HepG2 (cell line): ENCODE data around the gene PRKCE. TPM values are rescaled to one million over a fixed set of nuclear protein-coding genes. Genes with fewer than 3 reads are reported as not detected.

Source experiments
- ATAC-seq: fragments of 200-7000 bp; cut with Tn5 transposase; 3 replicates; pipeline ENCODE4 v1.9.1; 2020; ENCODE audit warnings: mild to moderate bottlenecking, moderate library complexity
- BruUV-seq: library from RNA; stranded (reverse); fragments of 400-500 nt; replicated peaks from 2 replicates; lab custom pipeline; 2021; lab: Mats Ljungman, UMichigan
- CTCF ChIA-PET: fragments of 300-600 bp; formaldehyde crosslinking; extraction: SDS; loops from one replicate; lab custom pipeline; 2021; ENCODE audit warnings: low total read pairs, inconsistent platforms, low intra/inter-chr PET ratio; lab: Yijun Ruan, JAX
- POLR2A ChIA-PET: fragments of 350-600 bp; sonication (Branson Sonifier 250); formaldehyde crosslinking; loops from one replicate; lab custom pipeline; 2020; ENCODE audit warnings: antibody characterized with exemption, inconsistent platforms; lab: Yijun Ruan, JAX
- DNase-seq: peaks from one replicate; pipeline ENCODE4 v3.0.0-alpha.2; 2015; ENCODE audit warnings: low spot score
- FAIRE-seq: peaks from 3 replicates; lab custom pipeline; 2011; peaks lifted over from hg19 to GRCh38; lab: Jason Lieb, UNC
- H2AFZ ChIP-seq: one replicate; pipeline ENCODE4 v1.6.1; 2011; ENCODE audit warnings: low read length, inconsistent platforms
- H3K27ac ChIP-seq: fragments of 300-600 bp; 3 replicates; pipeline ENCODE4 v1.8.0; 2011; ENCODE audit warnings: mixed run types, mild to moderate bottlenecking, mixed read lengths, low read length, inconsistent platforms; ENCODE audit not compliant: insufficient read depth; ENCODE audit errors: extremely low read length
- H3K27me3 ChIP-seq, 2 experiments: fragments of 200-600 bp in 1 of 2; 2 replicates in 1 of 2; 3 replicates in 1 of 2; pipeline versions ENCODE4 v1.6.0 to v1.8.0; 2011; ENCODE audit warnings: low read length in 2 of 2, mild to moderate bottlenecking in 2 of 2, moderate library complexity in 2 of 2, inconsistent platforms in 1 of 2; ENCODE audit not compliant: insufficient read depth in 2 of 2, control insufficient read depth in 1 of 2
- H3K36me3 ChIP-seq, 2 experiments: fragments of 200-600 bp in 1 of 2; replicated peaks in 1 of 2; 2 replicates in 1 of 2; 3 replicates in 1 of 2; pipeline versions ENCODE4 v1.5.1 to v1.8.0; 2011; ENCODE audit warnings: low read length in 2 of 2, inconsistent platforms in 1 of 2; ENCODE audit not compliant: insufficient read depth in 2 of 2, control insufficient read depth in 1 of 2
- H3K4me1 ChIP-seq: 2 replicates; pipeline ENCODE4 v1.5.1; 2012; ENCODE audit warnings: low read length, inconsistent platforms; ENCODE audit not compliant: insufficient read depth
- H3K4me2 ChIP-seq: 2 replicates; pipeline ENCODE4 v1.6.0; 2011; ENCODE audit warnings: low read depth, low read length, inconsistent platforms
- H3K4me3 ChIP-seq, 3 experiments: fragments of 200-600 bp in 1 of 3; sonication (generic), shearing (Covaris generic) in 1 of 3; replicated peaks in 1 of 3; 2 replicates each; pipeline ENCODE4 v1.5.1; 2011 to 2016; ENCODE audit warnings: low read length in 3 of 3, inconsistent platforms in 2 of 3, low read depth in 2 of 3, mild to moderate bottlenecking in 2 of 3, control low read depth in 1 of 3, mixed read lengths in 1 of 3; ENCODE audit not compliant: insufficient read depth in 1 of 3
- H3K79me2 ChIP-seq: one replicate; pipeline ENCODE4 v1.6.1; 2011; ENCODE audit warnings: low read length, inconsistent platforms; ENCODE audit not compliant: insufficient read depth
- H3K9ac ChIP-seq: 2 replicates; pipeline ENCODE4 v1.6.0; 2011; ENCODE audit warnings: mild to moderate bottlenecking, low read depth, low read length, inconsistent platforms; ENCODE audit not compliant: insufficient read depth
- H3K9me3 ChIP-seq: 2 replicates; pipeline ENCODE4 v1.5.1; 2012; ENCODE audit warnings: mild to moderate bottlenecking, low read length
- H4K20me1 ChIP-seq: 2 replicates; pipeline ENCODE4 v1.6.0; 2011; ENCODE audit warnings: inconsistent platforms, mild to moderate bottlenecking, low read length, moderate library complexity; ENCODE audit not compliant: insufficient read depth
- GATAD1 ChIP-seq: IDR thresholded peaks from 2 replicates; pipeline ENCODE4 v1.6.1; 2016; ENCODE audit warnings: missing genetic modification reagents, missing compliant biosample characterization
- KLF11 ChIP-seq: IDR thresholded peaks from 2 replicates; pipeline ENCODE4 v1.6.1; 2016; ENCODE audit warnings: missing compliant biosample characterization
- TAF15 ChIP-seq: fragments of 200-400 bp; formaldehyde crosslinking; IDR thresholded peaks from one replicate; pipeline ENCODE4 v1.6.1; 2018; ENCODE audit warnings: mild to moderate bottlenecking, low read depth, low read length; ENCODE audit not compliant: poor library complexity, severe bottlenecking
- ZNF180 ChIP-seq: sonication (generic); formaldehyde crosslinking; IDR thresholded peaks from 2 replicates; pipeline ENCODE4 v1.4.0; 2020; ENCODE audit warnings: low read depth, missing genetic modification reagents, borderline replicate concordance
- ZNF3 ChIP-seq: IDR thresholded peaks from 2 replicates; pipeline ENCODE4 v1.7.0; 2017; ENCODE audit warnings: inconsistent platforms
- ZNF569 ChIP-seq: sonication (generic); formaldehyde crosslinking; IDR thresholded peaks from 2 replicates; pipeline ENCODE4 v1.5.0; 2020; ENCODE audit warnings: mild to moderate bottlenecking, missing genetic modification reagents, moderate library complexity, borderline replicate concordance
- ZNF614 ChIP-seq: IDR thresholded peaks from 2 replicates; pipeline ENCODE4 v1.6.1; 2018; ENCODE audit warnings: missing biosample characterization, missing genetic modification reagents, inconsistent platforms, borderline replicate concordance
- ZSCAN30 ChIP-seq: sonication (generic); formaldehyde crosslinking; IDR thresholded peaks from 2 replicates; pipeline ENCODE4 v1.5.0; 2020; ENCODE audit warnings: mild to moderate bottlenecking, missing genetic modification reagents
- WGBS: methylation state at CpG from one replicate; pipeline ENCODE4 v1.1.6; 2017; ENCODE audit warnings: low lambda C conversion rate; 5-methylcytosine and 5-hydroxymethylcytosine counted together
- in situ Hi-C: cut with HindIII; loops from 2 replicates; pipeline ENCODE4 v1.10.0; 2017; ENCODE audit warnings: low pct_unique_long_range_greater_than_20kb; ENCODE audit not compliant: extremely low pct_ligation_motif_present
- intact Hi-C: fragments of 100-400 bp; cut with micrococcal nuclease; formaldehyde crosslinking; loops from one replicate; pipeline ENCODE4 v1.10.0; 2022; ENCODE audit not compliant: unreplicated experiment
- polyA plus RNA-seq, 8 experiments: library from polyadenylated mRNA; depleted of rRNA in 3 of 8; stranded (reverse) in 7 of 8; unstranded in 1 of 8; fragments of >200 nt; fragmentation: Illumina TruSeq in 4 of 8; extraction: Trizol in 4 of 8; gene quantifications; 2 replicates each; pipeline versions ENCODE4 v1.2.1 to v1.2.3, GENCODE V29; 2011 to 2016; ENCODE audit warnings: low read depth in 4 of 8, missing spikeins in 1 of 8, mixed read lengths in 1 of 8; ENCODE audit not compliant: insufficient read depth in 1 of 8
- total RNA-seq, 5 experiments: library from RNA; depleted of rRNA; stranded (reverse); fragments of >200 nt; fragmentation: Illumina TruSeq; extraction: Trizol; gene quantifications; 2 replicates each; pipeline ENCODE4 v1.2.3, GENCODE V29; 2016; ENCODE audit warnings: low read depth in 1 of 5

Gene PRKCE
- total and polyA plus RNA-seq, 2 of the 13 experiments (the other 11 are each of a cell fraction or from before 2014, with no cell fraction given) = 1.0 to 3.9 TPM

DNA sequence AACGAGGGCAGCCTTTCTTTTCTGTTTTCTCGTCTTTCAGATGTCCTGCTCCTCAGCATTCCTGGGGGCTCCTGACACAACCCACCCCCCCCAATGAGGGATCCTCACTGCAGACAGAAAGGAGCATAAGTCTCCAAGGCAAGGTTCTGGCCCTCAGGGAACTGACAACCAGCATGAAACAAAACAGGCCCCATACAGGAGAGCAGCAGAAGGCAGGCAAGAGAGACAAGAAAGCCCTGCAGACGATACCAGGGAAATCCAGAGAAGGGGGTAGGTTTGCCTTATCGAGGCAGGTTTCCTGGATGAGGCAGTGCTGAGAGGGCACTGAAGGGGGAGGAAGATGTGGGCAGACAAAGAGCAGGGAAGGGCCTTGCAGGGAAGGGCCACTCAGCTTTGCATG is 541.9 kb downstream of the PRKCE start:
- H3K79me2 ChIP-seq = no peaks in the 10 kb centered on the region
- BruUV-seq = no TSS peak
- in situ Hi-C loops = no loop called here
- no peak overlapping the region for H3K4me3 ChIP-seq
- H3K4me2 ChIP-seq = no peak overlapping the region
- WGBS = 10% methylated on average over 4 of the region's 4 CpGs
- intact Hi-C loops = no loop called here
- no peaks in the 10 kb centered on the region for H3K36me3 ChIP-seq
- ATAC-seq (peak; percentile 16; the same call in 1 of the 3 replicates), FAIRE-seq (no peak), DNase-seq (no peak)
- H3K9me3 ChIP-seq = no peaks in the 10 kb centered on the region
- peaks cover 1 to 7% of the 10 kb centered on the region in 2 experiments; a peak in 3 of 5 replicates for H3K27me3 ChIP-seq
- no peak overlapping the region for H3K27ac ChIP-seq
- CTCF ChIA-PET = no interaction called here
- POLR2A ChIA-PET = no interaction called here
- no peak overlapping the region for H3K9ac ChIP-seq
- TF ChIP-seq GATAD1 (CRISPR knock-in tag) = no peak
- no peak for TF ChIP-seq TAF15
- TF ChIP-seq ZNF614 (CRISPR knock-in tag) = no peak
- TF ChIP-seq ZSCAN30 = no peak
- TF ChIP-seq ZNF3 (CRISPR knock-in tag) = no peak
- no peak for TF ChIP-seq KLF11 (CRISPR knock-in tag)
- H3K4me1 ChIP-seq = peaks cover 16% of the 10 kb centered on the region
- no peak overlapping the region for H2AFZ ChIP-seq
- no peaks in the 10 kb centered on the region for H4K20me1 ChIP-seq

DNA sequence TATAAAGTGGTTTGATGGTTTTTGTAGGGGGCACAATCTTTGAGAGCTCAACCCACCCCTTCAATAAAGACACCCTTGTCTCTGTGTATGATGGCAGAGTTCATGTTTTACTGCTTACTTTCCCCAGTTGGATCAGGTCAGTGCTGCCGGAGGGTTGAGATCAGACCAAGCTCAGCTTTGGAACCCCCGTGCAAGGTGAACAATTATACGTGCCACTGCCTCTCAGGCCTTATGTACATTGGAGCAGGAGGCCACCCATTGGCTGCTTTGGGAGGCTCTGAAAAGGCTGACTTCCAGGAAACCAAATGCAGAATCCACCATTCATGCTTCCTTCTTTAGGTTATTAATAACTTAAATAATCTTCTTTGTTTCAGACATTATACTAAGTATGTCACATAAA is 542.4 kb downstream of the PRKCE start:
- ATAC-seq = no peak

More for the DNA sequence above, 542.4 kb downstream of the PRKCE start:
- no peak overlapping the region for H3K27ac ChIP-seq
- no peak for FAIRE-seq
- peaks cover 16% of the 10 kb centered on the region for H3K4me1 ChIP-seq
- no TSS peak for BruUV-seq
- intact Hi-C loops = no loop called here
- no peaks in the 10 kb centered on the region for H3K79me2 ChIP-seq
- H3K9me3 ChIP-seq = no peaks in the 10 kb centered on the region
- peaks cover 1 to 12% of the 10 kb centered on the region in 2 experiments; a peak in 4 of 5 replicates for H3K27me3 ChIP-seq
- POLR2A ChIA-PET = no interaction called here
- 14% methylated on average over 3 of the region's 3 CpGs for WGBS
- H3K4me3 ChIP-seq = no peak overlapping the region
- in situ Hi-C loops = no loop called here
- no peak overlapping the region for H3K4me2 ChIP-seq
- H3K36me3 ChIP-seq = no peaks in the 10 kb centered on the region
- H4K20me1 ChIP-seq = no peaks in the 10 kb centered on the region
- H2AFZ ChIP-seq = no peak overlapping the region
- CTCF ChIA-PET = no interaction called here
- H3K9ac ChIP-seq = no peak overlapping the region
- no peak for DNase-seq
- TF ChIP-seq ZNF180 = no peak
- no peak for TF ChIP-seq ZNF569 (CRISPR knock-in tag)
